Breast epithelium (tissue), 3 donors: ENCODE data around the gene SH2B3.

Experiments used
- CTCF ChIP-seq, 3 donors: fragments of 450-650 bp; IDR thresholded peaks; one replicate each; pipeline ENCODE4 v1.5.1; 2016 to 2017; ENCODE audit warnings: antibody characterized with exemption in 3 of 3, mild to moderate bottlenecking in 3 of 3, moderate library complexity in 3 of 3
- POLR2A ChIP-seq: fragments of 450-650 bp; IDR thresholded peaks from one replicate; pipeline ENCODE4 v1.6.1; 2016; ENCODE audit warnings: antibody characterized with exemption, mild to moderate bottlenecking, moderate library complexity
- POLR2AphosphoS5 ChIP-seq, 3 donors: sonication (generic); formaldehyde crosslinking; IDR thresholded peaks; one replicate each; pipeline ENCODE4 v1.6.1; 2017; ENCODE audit warnings: antibody characterized with exemption in 3 of 3

- no peak for TF ChIP-seq CTCF (IDR thresholded peaks at IDR 0.05)
- TF ChIP-seq POLR2AphosphoS5 (IDR thresholded peaks at IDR 0.05), result no peak
- TF ChIP-seq POLR2A, result no peak
Observed at GRCh38 chr12:111417784-111418593, 12.3 kb downstream of the SH2B3 start.
